Fibroblast of lung (primary cell): Measurements from ENCODE around the gene TIAM2. TPM values are rescaled to one million over a fixed set of nuclear protein-coding genes. Genes with fewer than 3 reads are reported as not detected.

Source experiments
- DNase-seq, 2 donors: peaks; one replicate each; pipeline versions ENCODE4 v3.0.0 to v3.0.0-alpha.2; 2010; ENCODE audit warnings: low read depth in 2 of 2
- H2AFZ ChIP-seq: 2 replicates; pipeline ENCODE4 v1.5.1; 2012; ENCODE audit warnings: low read length, control low read depth, inconsistent platforms
- H3K27ac ChIP-seq: 2 replicates; pipeline ENCODE4 v1.5.1; 2011; ENCODE audit warnings: low read length, control low read depth; ENCODE audit not compliant: insufficient read depth
- H3K27me3 ChIP-seq: 2 replicates; pipeline ENCODE4 v1.5.1; 2011; ENCODE audit warnings: mild to moderate bottlenecking, low read length; ENCODE audit not compliant: control insufficient read depth, insufficient read depth
- H3K36me3 ChIP-seq: 2 replicates; pipeline ENCODE4 v1.5.1; 2011; ENCODE audit warnings: low read length; ENCODE audit not compliant: control insufficient read depth, insufficient read depth
- H3K4me1 ChIP-seq: 2 replicates; pipeline ENCODE4 v1.5.1; 2011; ENCODE audit warnings: low read length; ENCODE audit not compliant: control insufficient read depth, insufficient read depth; ENCODE audit errors: extremely low read depth
- H3K4me2 ChIP-seq: 2 replicates; pipeline ENCODE4 v1.5.1; 2011; ENCODE audit warnings: low read length, control low read depth; ENCODE audit not compliant: insufficient read depth; ENCODE audit errors: extremely low read depth
- H3K4me3 ChIP-seq, 4 experiments: fragments of 200-600 bp in 1 of 4; sonication (generic) in 1 of 4; replicated peaks in 1 of 4; 2 replicates each; pipeline ENCODE4 v1.5.1; 2011 to 2016; ENCODE audit warnings: low read length in 4 of 4, low read depth in 3 of 4, mild to moderate bottlenecking in 3 of 4, control low read depth in 2 of 4, inconsistent platforms in 1 of 4, mixed read lengths in 1 of 4; ENCODE audit not compliant: insufficient read depth in 1 of 4; ENCODE audit errors: control extremely low read depth in 1 of 4
- H3K79me2 ChIP-seq: 2 replicates; pipeline ENCODE4 v1.5.1; 2012; ENCODE audit warnings: mild to moderate bottlenecking, low read length, inconsistent platforms; ENCODE audit not compliant: control insufficient read depth, insufficient read depth
- H3K9ac ChIP-seq: 2 replicates; pipeline ENCODE4 v1.5.1; 2011; ENCODE audit warnings: mild to moderate bottlenecking, low read length, control low read depth; ENCODE audit not compliant: insufficient read depth
- H3K9me3 ChIP-seq: 2 replicates; pipeline ENCODE4 v1.5.1; 2012; ENCODE audit warnings: low read depth, low read length; ENCODE audit not compliant: control insufficient read depth, insufficient read depth
- H4K20me1 ChIP-seq: 2 replicates; pipeline ENCODE4 v1.5.1; 2011; ENCODE audit warnings: low read length; ENCODE audit not compliant: control insufficient read depth, insufficient read depth; ENCODE audit errors: extremely low read depth
- EZH2 ChIP-seq: IDR thresholded peaks from 2 replicates; pipeline ENCODE4 v1.5.1; 2012; ENCODE audit warnings: low read length, control low read depth, mild to moderate bottlenecking; ENCODE audit errors: missing control alignments
- polyA plus RNA-seq, 2 donors: library from polyadenylated mRNA; depleted of rRNA in 1 of 2; stranded (reverse) in 1 of 2; unstranded in 1 of 2; fragments of >200 nt; gene quantifications; 2 replicates each; pipeline ENCODE4 v1.2.1, GENCODE V29; 2011 to 2012; ENCODE audit warnings: missing spikeins in 1 of 2
- total RNA-seq: library from RNA; depleted of rRNA; stranded (reverse); fragments of >200 nt; gene quantifications from 2 replicates; pipeline ENCODE4 v1.2.1, GENCODE V29; 2014
- TF ChIP-seq, protein P1 (sequence below), 2 donors: IDR thresholded peaks in 1 of 2; conservative IDR thresholded peaks in 1 of 2; 1 replicate in 1 of 2; 2 replicates in 1 of 2; pipeline ENCODE4 v1.5.1; 2011 to 2012; ENCODE audit warnings: low read length in 2 of 2, control low read depth in 1 of 2, inconsistent platforms in 1 of 2, low read depth in 1 of 2, mild to moderate bottlenecking in 1 of 2

TIAM2 gene
- total and polyA plus RNA-seq, 2 donors (not counting 1 experiment from before 2014, with no cell fraction given): 6.2 to 11.2 TPM

DNA sequence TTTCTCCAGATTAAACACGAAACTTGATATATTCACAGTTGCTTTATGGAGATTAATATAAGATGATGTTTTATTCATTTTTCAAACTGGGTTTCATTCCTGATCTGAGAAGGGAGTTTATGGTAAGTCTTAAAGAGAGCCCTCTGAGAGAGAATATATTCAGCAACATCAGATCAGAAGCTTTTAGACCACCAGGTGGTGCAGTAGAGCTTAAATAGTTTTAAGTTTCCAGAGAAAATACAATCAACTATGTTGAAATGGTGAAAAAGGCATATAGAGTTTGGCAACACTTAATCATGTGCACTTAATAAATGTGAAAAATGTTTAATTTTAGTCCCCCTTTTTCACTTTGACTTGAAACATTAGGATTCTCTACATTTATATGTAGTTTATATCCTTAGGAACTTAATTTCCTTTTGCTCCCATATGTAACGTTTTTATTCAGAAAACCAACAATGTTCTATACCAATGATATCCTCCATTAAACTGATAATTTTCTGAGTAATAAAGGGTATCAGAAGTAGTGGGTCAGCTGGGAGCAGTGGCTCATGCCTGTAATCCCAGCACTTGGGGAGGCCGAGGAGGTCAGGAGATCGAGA lies 182.3 kb downstream of the TIAM2 start:
- H3K4me1 ChIP-seq: no peaks in the 10 kb centered on the region
- no peak overlapping the region for H3K4me2 ChIP-seq
- H3K4me3 ChIP-seq: no peak overlapping the region
- no peaks in the 10 kb centered on the region for H3K79me2 ChIP-seq
- DNase-seq: peak; percentile 54 to 85
- H3K36me3 ChIP-seq: no peaks in the 10 kb centered on the region
- no peak overlapping the region for H3K9ac ChIP-seq
- H2AFZ ChIP-seq: no peak overlapping the region
- no peak overlapping the region for H3K27ac ChIP-seq
- H3K9me3 ChIP-seq: no peaks in the 10 kb centered on the region
- H3K27me3 ChIP-seq: no peaks in the 10 kb centered on the region
- TF ChIP-seq EZH2: no peak
- TF ChIP-seq, protein P1, sequence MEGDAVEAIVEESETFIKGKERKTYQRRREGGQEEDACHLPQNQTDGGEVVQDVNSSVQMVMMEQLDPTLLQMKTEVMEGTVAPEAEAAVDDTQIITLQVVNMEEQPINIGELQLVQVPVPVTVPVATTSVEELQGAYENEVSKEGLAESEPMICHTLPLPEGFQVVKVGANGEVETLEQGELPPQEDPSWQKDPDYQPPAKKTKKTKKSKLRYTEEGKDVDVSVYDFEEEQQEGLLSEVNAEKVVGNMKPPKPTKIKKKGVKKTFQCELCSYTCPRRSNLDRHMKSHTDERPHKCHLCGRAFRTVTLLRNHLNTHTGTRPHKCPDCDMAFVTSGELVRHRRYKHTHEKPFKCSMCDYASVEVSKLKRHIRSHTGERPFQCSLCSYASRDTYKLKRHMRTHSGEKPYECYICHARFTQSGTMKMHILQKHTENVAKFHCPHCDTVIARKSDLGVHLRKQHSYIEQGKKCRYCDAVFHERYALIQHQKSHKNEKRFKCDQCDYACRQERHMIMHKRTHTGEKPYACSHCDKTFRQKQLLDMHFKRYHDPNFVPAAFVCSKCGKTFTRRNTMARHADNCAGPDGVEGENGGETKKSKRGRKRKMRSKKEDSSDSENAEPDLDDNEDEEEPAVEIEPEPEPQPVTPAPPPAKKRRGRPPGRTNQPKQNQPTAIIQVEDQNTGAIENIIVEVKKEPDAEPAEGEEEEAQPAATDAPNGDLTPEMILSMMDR (conservative IDR thresholded peaks at IDR 0.05 in 1 of 2, IDR thresholded peaks at IDR 0.05 in 1 of 2; ENCODE audit: low read depth in 1 of 2, low read length in 2 of 2): peak; percentile 45 to 55
- H4K20me1 ChIP-seq: no peaks in the 10 kb centered on the region

DNA sequence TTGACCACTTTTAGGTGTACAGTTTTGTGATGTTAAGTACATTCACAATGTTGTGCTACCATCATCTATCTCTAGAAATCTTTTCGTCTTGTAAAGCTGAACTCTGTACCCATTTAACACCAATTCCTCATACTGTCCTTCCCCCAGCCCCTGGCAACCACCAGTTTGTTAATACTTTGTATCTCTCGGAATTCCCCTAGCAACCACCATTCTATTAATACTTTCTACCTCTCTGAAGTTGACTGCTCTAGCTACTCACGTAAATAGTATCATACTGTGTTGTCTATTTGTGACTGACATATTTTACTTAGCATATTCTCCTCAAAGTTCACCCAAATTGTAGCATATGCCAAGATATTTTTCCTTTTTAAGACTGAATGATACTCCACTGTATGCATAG lies 186.4 kb downstream of the TIAM2 start:
- Histone ChIP-seq H3K36me3 (no peaks in the 10 kb centered on the region), H3K4me2 (no peak overlapping the region), H3K27me3 (no peaks in the 10 kb centered on the region), H3K27ac (no peak overlapping the region), H3K79me2 (no peaks in the 10 kb centered on the region), H3K4me3 (no peak overlapping the region), H3K9ac (no peak overlapping the region), H2AFZ (no peak overlapping the region), H4K20me1 (no peaks in the 10 kb centered on the region), H3K4me1 (peaks cover 4% of the 10 kb centered on the region), H3K9me3 (no peaks in the 10 kb centered on the region)
- TF ChIP-seq, protein P1 (conservative IDR thresholded peaks at IDR 0.05 in 1 of 2, IDR thresholded peaks at IDR 0.05 in 1 of 2; ENCODE audit: low read depth in 1 of 2, low read length in 2 of 2): no peak
- DNase-seq: no peak

GRCh38 chr6:155182103-155182502 lies 187.0 kb downstream of the TIAM2 start:
- Histone ChIP-seq H3K9ac (no peak overlapping the region), H3K36me3 (no peaks in the 10 kb centered on the region), H3K9me3 (no peaks in the 10 kb centered on the region), H3K27me3 (no peaks in the 10 kb centered on the region), H3K4me3 (no peak overlapping the region), H3K79me2 (no peaks in the 10 kb centered on the region), H3K4me1 (peaks cover 4% of the 10 kb centered on the region), H2AFZ (no peak overlapping the region), H4K20me1 (no peaks in the 10 kb centered on the region), H3K27ac (no peak overlapping the region), H3K4me2 (no peak overlapping the region)
- no peak for TF ChIP-seq EZH2
- TF ChIP-seq, protein P1 (conservative IDR thresholded peaks at IDR 0.05 in 1 of 2, IDR thresholded peaks at IDR 0.05 in 1 of 2; ENCODE audit: low read depth in 1 of 2, low read length in 2 of 2): no peak
- no peak for DNase-seq
